HG02642 (cell line): ENCODE results near the gene SERPINB10.
A peak's percentile ranks its signal among the peaks of the same experiment; 100 is the strongest.
"Not testable (repeated sequence)": the region's sequence is repeated elsewhere in the genome, so short reads cannot be mapped to it uniquely, and the experiment has no call there.

ENCODE experiments used
- ATAC-seq: cut with Tn5 transposase; IDR thresholded peaks from one replicate; pipeline ENCODE4 v1.9.1; 2021; ENCODE audit warnings: mild to moderate bottlenecking; ENCODE audit not compliant: unreplicated experiment, poor library complexity

Gene SERPINB10

GRCh38 chr18:63936932-63937393 is 29.2 kb downstream of the SERPINB10 start:
- ATAC-seq: no peak

- ATAC-seq: no peak
Measured at GRCh38 chr18:63940008-63940407, 32.2 kb downstream of the SERPINB10 start.

- ATAC-seq: not testable (repeated sequence)
Measured at GRCh38 chr18:63940543-63941050, 32.8 kb downstream of the SERPINB10 start.

GRCh38 chr18:63947051-63947790 is 39.5 kb downstream of the SERPINB10 start:
- ATAC-seq: no peak

- ATAC-seq: peak; percentile 96
Measured at GRCh38 chr18:63949068-63949737, 41.4 kb downstream of the SERPINB10 start, which contains the start of gene HMSD. Gene HMSD, plus strand, starts transcription at chr18:63949301. Its CDS starts 4,155 bp downstream, at chr18:63953456.

GRCh38 chr18:63951302-63951705 is 43.5 kb downstream of the SERPINB10 start:
- peak; percentile 50 for ATAC-seq

- no peak for ATAC-seq
Measured at GRCh38 chr18:63953811-63954210, 46.1 kb downstream of the SERPINB10 start.

- no peak for ATAC-seq
Measured at GRCh38 chr18:63956755-63957154, 49.0 kb downstream of the SERPINB10 start.

- no peak for ATAC-seq
Measured at GRCh38 chr18:63960891-63961290, 53.1 kb downstream of the SERPINB10 start.

GRCh38 chr18:63961435-63961980 is 53.8 kb downstream of the SERPINB10 start:
- no peak for ATAC-seq

- ATAC-seq: no peak
Measured at GRCh38 chr18:63962137-63962536, 54.4 kb downstream of the SERPINB10 start.

GRCh38 chr18:63963615-63964256 is 56.0 kb downstream of the SERPINB10 start:
- peak; percentile 78 for ATAC-seq

- no peak for ATAC-seq
Measured at GRCh38 chr18:63964908-63965307, 57.1 kb downstream of the SERPINB10 start.

- no peak for ATAC-seq
Measured at GRCh38 chr18:63965716-63966330, 58.1 kb downstream of the SERPINB10 start.

GRCh38 chr18:63969942-63970808 is 62.4 kb downstream of the SERPINB10 start, which contains the start of gene SERPINB8:
Gene SERPINB8, plus strand, starts transcription at chr18:63970081. Its CDS starts 8,228 bp downstream, at chr18:63978309.
- peak; percentile 93 for ATAC-seq

GRCh38 chr18:63970809-63971205 is 63.0 kb downstream of the SERPINB10 start:
- ATAC-seq: peak; percentile 0

GRCh38 chr18:63971320-63972001 is 63.7 kb downstream of the SERPINB10 start:
- ATAC-seq: no peak

GRCh38 chr18:63972002-63972376 is 64.2 kb downstream of the SERPINB10 start:
- no peak for ATAC-seq

- ATAC-seq: no peak
Measured at GRCh38 chr18:63974991-63975390, 67.2 kb downstream of the SERPINB10 start.
